ENCODE results near the gene FBXL5. TPM values are rescaled to one million over a fixed set of nuclear protein-coding genes. Genes with fewer than 3 reads are reported as not detected.
A peak's percentile ranks its signal among the peaks of the same experiment; 100 is the strongest.

Gene FBXL5
- total and polyA plus RNA-seq, 4 donors = 24.5 to 79.7 (median 34.5) TPM

GRCh38 chr4:15659768-15660570 lies 4.8 kb upstream of the FBXL5 start (continued):
- TF ChIP-seq REST (IDR thresholded peaks at IDR 0.05) = peak; percentile 36
- TF ChIP-seq FOXA2 (IDR thresholded peaks at IDR 0.05) = no peak
- peak; percentile 68 for TF ChIP-seq ZBTB33 (IDR thresholded peaks at IDR 0.05)
- peak; percentile 24 for TF ChIP-seq FOXA1 (IDR thresholded peaks at IDR 0.05)
- peak; percentile 50 to 53 for TF ChIP-seq JUND (IDR thresholded peaks at IDR 0.05)
- peak; percentile 59 for TF ChIP-seq SP1 (IDR thresholded peaks at IDR 0.05)
- TF ChIP-seq YY1 (IDR thresholded peaks at IDR 0.05) = peak; percentile 74
- peak; percentile 33 to 60 for TF ChIP-seq HNF4A (conservative IDR thresholded peaks at IDR 0.05)
- TF ChIP-seq RAD21 (IDR thresholded peaks at IDR 0.05) = peak in 1 of 2 donors; percentile 34

DNA sequence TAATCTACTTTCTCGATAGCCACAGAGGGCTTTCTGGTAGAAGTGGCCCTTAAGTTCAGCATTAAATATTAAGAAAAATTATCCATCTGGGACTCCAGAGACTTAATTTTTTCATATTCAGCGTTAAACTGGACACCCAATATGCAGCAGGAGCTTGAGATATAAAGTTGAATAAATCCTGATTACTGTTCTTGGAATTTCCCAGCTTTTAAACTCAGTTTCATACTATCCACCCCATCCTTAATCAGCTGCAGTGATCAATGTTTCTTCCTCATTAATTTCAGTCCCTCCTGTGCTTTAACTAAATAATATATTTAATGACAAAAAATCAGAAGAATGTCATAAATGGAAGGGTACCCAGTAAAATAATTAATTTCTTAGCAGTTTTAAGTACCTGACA lies 3.6 kb upstream of the FBXL5 start:
- no peak for DNase-seq (ENCODE audit: low spot score)
- no peak for TF ChIP-seq HNF4A (conservative IDR thresholded peaks at IDR 0.05)
- no peak for TF ChIP-seq RAD21 (IDR thresholded peaks at IDR 0.05)
- no peak for TF ChIP-seq ZBTB33 (IDR thresholded peaks at IDR 0.05)
- TF ChIP-seq HNF4G (IDR thresholded peaks at IDR 0.05) = no peak
- no peak for TF ChIP-seq GABPA (IDR thresholded peaks at IDR 0.05 in 1 of 2, conservative IDR thresholded peaks at IDR 0.05 in 1 of 2)
- no peak for TF ChIP-seq FOXA2 (IDR thresholded peaks at IDR 0.05)
- no peak for TF ChIP-seq NR2F2 (IDR thresholded peaks at IDR 0.05)
- Histone ChIP-seq H3K9ac (ENCODE audit: low read depth in 1 of 2, low read length in 2 of 2) (no peak overlapping the region), H3K27me3 (ENCODE audit: control insufficient read depth in 4 of 4, insufficient read depth in 4 of 4, low read length in 3 of 4) (no peaks in the 10 kb centered on the region), H3K36me3 (ENCODE audit: control insufficient read depth in 4 of 4, insufficient read depth in 3 of 4, low read depth in 1 of 4, low read length in 3 of 4) (no peaks in the 10 kb centered on the region), H3K27ac (ENCODE audit: low read depth in 1 of 2, low read length in 2 of 2) (peak overlapping the region; percentile 7 to 59), H3K4me3 (ENCODE audit: low read depth in 1 of 3, low read length in 3 of 3) (no peak overlapping the region), H3K9me3 (ENCODE audit: control insufficient read depth in 4 of 4, low read length in 3 of 4) (no peaks in the 10 kb centered on the region), H3K4me1 (ENCODE audit: control insufficient read depth in 4 of 4, insufficient read depth in 4 of 4, low read length in 3 of 4) (peaks cover 0 to 5% (median 2%) of the 10 kb centered on the region in 4 donors)
- WGBS = 97% methylated on average over 2 of the region's 2 CpGs

All from liver (tissue), 9 donors.